GM19328 (cell line): ENCODE results near the gene SSR3.
"Not testable (repeated sequence)": the region's sequence is repeated elsewhere in the genome, so short reads cannot be mapped to it uniquely, and the experiment has no call there.

Source experiments
- ATAC-seq: cut with Tn5 transposase; IDR thresholded peaks from one replicate; pipeline ENCODE4 v1.9.1; 2021; ENCODE audit warnings: mild to moderate bottlenecking, moderate library complexity; ENCODE audit not compliant: unreplicated experiment

The SSR3 gene

DNA sequence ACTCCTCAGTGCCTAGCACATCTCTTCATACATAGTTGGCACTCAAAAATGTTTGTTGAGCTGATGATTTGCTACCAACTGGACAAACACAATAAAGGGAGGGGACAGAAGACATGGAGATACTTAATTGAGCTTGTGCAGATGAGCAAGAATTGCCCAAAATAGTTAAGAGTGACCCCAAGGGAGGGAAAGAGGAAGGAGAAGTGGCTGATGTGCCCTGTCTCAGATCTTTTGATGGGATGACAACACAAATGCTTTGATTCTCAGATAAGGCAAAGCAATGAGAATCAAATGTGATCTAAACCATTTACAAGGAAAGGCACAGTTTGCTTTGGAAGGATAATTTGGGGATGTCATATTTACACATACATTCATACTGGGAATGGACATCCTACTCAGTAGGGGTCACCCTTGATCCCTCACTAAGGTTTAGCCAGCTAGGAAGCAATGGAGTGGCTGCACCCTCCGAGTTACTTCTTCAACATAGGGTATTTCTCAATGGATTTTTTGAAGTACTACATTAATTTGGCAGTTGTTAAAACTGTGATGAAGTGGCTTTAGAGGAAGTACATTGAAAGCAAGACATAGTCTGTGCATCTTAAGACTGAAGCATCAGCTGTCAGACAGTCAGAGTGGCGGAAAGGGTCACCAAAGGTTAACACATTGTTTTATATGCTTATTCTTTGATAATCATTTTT lies 21.9 kb upstream of the SSR3 start:
- ATAC-seq = no peak

- no peak for ATAC-seq
Observed at GRCh38 chr3:156576051-156576450, 21.1 kb upstream of the SSR3 start.

DNA sequence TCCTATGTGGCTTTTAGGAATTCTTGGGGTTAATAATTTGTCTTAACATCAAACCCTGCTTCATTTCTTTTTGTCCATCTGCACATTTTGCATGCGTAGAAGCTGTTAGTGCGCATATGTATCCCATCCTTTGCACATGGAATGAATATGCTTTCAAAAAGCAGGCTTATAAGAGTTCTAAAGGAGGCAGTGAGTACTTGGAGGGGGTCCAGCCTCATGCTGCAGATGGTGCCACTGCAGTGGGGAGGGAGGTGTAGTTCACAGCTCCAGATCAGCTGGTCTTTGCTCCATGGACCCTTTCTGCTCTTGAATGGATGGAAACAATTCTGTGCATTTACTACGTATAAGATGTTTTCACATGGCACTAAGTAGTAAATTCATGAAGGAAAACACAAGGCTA lies 20.7 kb upstream of the SSR3 start:
- no peak for ATAC-seq

DNA sequence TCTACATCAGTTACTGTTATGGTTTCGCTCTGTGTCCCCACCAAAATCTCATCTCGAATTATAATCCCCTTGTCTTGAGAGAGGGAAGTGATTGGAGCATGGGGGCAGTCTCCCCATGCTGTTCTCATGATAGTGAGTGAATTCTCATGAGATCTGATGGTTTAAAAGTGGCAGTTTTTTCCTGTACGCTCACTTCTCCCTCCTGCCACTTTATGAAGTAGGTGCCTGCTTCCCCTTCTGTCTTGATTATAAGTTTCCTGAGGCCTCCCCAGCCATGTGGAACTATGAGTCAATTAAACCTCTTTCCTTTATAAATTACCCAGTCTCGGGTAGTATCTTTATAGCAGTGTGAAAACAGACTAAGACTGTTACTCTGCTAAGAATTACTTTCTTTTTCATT lies 15.0 kb upstream of the SSR3 start:
- not testable (repeated sequence) for ATAC-seq

DNA sequence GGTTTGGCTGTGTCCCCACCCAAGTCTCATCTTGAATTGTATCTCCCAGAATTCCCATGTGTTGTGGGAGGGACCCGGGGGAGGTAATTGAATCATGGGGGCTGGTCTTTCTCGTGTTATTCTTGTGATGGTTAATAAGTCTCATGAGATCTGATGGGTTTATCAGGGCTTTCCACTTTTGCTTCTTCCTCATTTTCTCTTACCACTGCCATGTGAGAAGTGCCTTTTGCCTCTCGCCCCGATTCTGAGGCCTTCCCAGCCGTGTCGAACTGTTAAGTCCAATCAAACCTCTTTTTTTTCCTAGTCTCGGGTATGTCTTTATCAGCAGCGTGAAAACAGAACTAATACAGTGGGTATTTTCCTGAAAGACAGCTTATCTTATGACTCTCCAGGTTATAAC lies 14.1 kb upstream of the SSR3 start:
- ATAC-seq = not testable (repeated sequence)

DNA sequence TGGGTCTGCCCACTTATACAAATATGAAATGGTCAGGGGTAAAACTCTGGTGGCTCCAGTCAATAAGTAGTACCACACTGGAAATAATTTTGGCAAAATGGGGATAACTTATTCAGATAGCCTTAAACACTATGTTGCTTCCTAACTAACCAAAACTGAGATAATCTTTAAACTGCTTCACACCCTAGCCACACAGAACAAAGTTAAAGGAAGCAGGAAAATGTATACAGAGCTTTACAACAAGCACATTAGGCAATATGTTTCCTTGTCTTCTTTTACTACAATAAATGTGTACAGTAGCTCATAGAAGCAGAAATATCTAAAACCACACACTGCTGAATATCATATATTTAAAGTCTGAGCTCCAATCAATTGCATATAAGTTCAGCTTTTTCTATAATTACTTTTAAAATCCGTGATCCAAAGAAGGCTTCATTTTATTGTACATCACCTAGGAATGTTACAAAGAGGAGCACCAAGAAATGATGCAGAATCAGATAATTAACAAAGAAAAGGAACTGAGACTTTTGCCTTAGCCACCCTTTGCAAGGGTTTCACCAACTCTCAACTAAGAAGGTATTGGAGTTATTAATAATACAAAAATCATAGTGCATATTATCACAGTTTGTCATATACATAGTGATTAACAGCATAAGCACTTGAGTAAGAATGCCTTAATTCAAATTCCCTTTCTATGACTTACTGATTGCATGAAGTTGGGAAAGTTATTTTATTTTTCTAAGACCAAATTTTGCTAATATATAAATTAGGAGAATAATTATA lies 9.2 kb upstream of the SSR3 start:
- no peak for ATAC-seq

- not testable (repeated sequence) for ATAC-seq
Observed at GRCh38 chr3:156562486-156562885, 7.6 kb upstream of the SSR3 start.

DNA sequence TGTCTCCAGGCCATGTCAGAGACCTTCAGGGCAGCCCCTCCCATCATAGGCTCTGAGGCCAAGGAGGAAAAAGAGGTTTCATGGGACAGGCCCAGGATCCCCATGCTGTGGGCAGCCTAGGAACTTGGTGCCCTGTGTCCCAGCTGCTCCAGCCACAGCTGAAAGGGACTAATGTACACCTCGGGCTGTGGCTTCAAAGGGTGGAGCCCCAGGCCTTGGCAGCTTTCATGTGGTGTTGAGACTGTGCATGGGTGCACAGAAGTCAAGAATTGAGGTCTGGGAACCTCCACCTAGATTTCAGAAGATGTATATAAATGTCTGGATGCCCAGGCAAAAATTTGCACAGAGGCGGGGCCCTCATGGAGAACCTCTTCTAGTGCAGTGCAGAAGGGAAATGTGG lies 6.6 kb upstream of the SSR3 start:
- no peak for ATAC-seq

DNA sequence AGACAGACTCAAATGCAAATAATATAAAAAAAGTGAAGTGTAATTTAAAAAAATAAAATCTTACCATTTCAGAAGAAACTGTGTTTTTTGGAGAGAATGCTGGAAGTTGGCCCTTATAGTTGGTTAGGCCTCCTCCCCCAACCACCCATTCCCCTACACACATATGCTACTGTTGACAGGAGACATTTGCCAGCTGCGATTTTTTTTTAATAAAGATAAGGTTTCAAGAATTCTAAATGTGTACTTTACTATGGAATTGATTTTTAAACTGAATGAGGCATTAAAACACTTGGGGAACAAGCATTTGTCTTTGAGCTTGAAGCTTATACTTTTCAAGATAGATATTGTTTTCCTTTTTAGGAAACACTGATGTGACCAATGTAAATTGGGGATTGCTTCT lies 4.4 kb upstream of the SSR3 start:
- no peak for ATAC-seq

DNA sequence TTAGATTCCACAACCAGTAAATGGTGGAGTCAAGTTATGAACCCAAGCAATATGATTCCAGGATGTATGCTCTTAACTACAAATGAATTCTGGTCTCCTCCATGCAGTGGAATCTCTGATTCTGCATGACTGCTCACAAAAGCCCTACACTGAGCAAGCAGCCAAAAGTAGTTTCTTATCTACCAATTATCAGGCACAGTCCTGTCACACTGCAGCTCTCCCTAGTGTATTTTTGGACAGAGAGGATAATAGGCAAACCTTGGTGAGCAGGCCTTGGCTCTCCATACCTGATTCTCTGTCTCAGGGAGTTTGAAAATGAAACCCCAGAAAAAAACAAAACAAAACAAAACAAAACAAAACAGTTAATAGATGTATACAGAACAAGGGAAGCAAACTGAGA lies 3.5 kb upstream of the SSR3 start:
- ATAC-seq = no peak

DNA sequence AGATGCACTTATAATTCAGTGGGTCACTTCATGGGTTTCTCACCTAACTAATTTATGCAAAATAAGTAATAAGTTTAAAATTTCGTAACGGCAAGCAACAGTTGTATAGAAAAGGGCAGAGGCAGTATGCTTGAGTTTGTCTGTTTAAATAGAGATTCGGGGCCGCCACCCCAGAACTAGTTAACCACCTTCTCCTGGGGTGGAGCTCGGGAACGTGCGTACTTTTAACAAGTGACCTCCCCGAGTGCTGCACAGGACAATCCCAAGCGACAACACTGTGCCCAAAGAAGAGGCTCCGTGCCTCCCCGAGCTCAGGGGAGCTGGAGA lies 439 bp downstream of the SSR3 start:
- ATAC-seq = no peak

DNA sequence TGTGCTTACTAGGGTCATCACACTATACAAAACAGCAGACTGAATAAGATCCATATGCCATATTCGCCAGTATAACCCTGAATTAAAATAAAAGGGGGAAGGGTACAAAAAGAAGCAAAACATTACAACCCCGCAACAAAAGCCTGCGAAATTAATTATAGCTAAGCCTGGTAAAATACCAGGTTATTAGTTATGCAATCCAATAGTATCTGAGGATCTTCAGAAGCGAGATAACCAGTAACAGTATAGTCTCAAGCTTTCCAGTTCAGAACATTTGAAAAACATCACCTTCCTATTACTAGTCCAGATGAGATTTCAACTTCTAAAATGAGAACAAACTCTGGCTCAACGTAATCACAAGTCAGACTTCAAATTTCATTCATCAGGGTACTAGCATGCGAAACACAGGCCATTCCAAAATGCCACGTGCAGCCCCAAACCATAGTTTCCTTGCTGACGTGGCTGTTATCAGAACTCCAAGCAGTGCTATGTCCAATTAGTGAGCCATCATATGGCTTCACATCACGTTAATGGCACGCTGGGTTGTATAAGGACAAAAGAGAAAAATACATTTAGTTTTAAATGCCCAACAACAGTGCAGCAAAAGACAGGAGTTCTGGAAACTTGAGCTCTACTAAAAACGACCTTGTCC lies 1.1 kb downstream of the SSR3 start:
- ATAC-seq = no peak

DNA sequence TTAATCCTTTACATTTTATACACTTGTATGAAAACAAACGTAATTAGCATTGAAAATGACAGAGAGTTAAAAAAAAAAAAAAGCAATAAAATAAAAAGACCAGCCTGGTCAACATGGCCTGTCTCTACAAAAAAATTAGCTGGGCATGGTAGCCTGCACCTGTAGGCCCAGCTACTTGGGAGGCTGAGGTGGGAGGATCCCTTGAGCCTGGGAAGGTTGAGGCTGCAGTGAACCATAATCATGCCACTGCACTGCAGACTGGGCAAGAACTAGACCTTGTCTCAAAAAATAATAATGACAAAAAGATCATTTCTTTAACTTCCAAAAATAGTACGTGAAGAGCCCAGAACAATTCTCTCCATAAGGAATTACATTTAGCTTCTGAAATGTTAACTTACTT lies 1.9 kb downstream of the SSR3 start:
- no peak for ATAC-seq

DNA sequence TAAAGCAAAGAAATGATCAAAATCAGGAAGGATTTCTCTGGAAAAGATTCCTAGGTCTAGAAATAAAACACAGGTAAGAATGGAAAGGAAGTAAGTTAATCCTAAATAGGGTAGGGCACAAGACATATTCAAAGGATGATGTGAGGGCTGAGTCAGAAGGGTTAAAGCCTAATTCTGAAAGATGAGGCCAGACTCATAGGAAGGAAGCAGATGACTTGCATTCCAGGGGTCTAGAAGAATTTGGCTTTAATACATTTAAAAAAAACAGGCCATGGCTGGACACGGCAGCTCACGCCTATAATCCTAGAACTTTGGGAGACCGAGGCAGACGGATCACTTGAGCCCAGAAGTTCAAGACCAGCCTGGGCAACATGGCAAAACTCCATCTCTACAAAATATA lies 3.2 kb downstream of the SSR3 start:
- ATAC-seq = no peak

GRCh38 chr3:156551261-156551660 lies 3.7 kb downstream of the SSR3 start:
- no peak for ATAC-seq

DNA sequence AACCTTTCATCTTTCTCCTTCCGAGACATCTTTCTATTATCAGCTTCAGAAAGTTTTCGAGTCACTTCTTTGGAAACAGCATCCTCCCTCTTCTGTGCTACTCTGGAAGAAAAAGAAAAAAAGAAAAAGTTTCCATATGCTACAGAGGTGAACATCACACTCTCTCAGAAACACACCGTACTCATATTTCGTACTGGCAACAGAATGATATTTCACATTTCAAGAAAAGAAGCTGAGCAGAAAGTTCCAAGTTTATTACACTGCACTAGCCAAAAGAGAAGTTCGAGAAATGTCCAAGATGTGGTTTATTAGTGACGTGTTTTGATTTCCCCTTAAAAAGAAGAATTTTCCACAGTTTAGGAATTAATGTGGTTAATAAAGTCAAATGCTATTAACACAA lies 6.0 kb downstream of the SSR3 start:
- ATAC-seq = no peak

GRCh38 chr3:156548041-156548687 lies 6.8 kb downstream of the SSR3 start:
- no peak for ATAC-seq

DNA sequence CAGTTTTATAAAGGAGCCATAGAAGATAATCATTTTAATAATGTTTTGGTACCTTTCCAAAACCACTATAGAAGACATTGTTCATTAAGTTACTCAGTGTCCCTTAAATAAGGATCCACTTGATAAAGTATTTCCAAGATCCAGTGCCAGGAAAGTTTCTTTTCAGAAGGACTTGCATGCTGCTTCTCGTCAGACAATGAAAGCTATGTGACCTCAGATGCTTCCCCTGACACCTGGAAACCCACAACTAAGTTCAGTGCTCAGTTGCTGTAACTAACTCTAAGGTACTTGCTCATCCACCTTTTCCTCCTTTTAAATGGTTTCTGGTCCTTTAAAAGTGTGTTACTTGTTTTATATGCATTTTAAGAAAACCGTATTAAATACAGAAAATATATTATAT lies 7.3 kb downstream of the SSR3 start:
- ATAC-seq = no peak

DNA sequence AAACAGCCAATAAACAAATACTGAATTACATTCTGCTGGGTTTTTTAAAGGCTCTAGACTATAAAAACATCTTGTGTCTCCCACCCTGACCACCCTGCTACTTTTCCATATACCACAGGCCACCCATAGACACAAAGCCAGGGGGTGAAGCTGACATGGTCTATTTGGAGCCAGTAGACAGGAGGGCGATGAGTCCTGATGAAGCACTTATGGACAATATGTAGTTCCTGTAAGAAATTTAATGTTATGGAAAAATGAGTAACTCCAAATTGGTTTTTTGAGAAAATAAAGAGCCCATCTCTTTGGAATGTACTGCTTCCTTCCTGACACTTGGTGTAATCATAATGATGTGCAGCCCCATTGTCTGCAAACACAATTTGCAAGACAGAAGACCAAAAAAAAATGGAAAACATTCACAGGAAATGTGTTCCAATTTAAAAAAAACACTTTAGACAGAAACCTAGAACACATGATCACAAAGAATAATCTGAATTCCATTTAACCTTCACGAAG lies 11.8 kb downstream of the SSR3 start:
- ATAC-seq = no peak

DNA sequence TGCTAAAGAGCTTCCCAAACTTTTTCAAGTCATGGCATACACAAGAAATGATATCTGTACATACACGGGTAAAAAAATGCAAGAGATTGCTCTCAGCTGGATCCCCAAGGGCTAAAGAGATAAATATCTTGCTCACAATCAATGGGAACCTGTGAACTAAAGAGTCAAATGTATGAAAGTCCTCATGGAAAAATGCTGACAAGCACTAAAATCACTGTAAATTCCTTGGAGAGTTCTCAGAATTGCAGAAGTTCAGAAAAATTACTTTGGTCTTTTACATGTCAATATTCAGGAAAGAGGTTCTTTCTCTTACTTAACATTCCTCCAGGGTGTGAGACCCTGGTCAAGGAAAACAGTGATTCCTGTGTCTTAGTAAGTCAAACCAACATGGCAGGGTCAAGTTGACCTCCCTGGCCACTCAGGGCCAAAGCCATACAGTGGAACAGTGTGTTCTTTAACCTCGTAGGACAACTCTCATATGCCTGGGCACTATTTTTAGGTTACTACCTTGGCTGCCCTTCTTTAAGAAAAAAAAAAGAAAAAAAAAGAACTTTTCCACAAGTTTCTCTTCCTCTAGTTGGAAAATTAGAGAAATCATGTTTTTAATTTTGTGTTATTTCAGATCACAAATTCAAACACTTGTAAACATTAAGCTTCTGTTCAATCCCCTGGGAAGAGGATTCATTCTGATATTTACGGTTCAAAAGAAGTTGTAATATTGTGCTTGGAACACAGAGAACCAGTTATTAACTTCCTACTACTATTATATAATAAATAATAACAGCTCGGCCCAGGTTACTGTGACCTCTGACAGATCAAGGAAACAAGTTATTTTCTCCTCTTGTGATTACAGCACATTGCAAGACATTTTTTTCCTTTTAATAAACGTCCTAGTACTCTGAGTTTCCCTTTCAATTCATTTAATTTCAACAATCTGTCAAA lies 12.5 kb downstream of the SSR3 start:
- ATAC-seq = no peak
